HG03457 (cell line): Measurements from ENCODE around the gene EMC8.

Source experiments
- ATAC-seq: cut with Tn5 transposase; IDR thresholded peaks from one replicate; pipeline ENCODE4 v1.9.1; 2021; ENCODE audit warnings: moderate number of reproducible peaks; ENCODE audit not compliant: unreplicated experiment

Gene EMC8

DNA sequence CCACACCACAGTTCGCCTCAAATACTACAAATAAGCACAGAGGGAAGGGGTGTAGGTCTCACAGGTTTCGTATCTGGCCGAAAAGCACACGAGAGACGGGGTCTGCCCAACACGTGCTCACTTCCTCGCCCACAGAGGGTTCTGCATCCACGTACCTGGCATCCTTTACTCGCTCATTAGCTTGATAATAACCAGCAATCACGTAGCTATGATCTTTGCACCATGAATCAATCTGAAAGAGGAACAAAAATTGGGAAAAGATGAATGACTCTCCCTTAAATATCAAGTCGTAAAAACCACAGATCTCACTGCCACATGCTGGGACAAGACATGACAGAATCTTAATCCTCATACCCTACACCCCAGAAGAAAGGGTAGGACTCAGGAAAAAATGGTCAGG, 10.5 kb downstream of the EMC8 start:
- no peak for ATAC-seq

GRCh38 chr16:85785927-85786326, 13.4 kb downstream of the EMC8 start:
- ATAC-seq, result no peak

DNA sequence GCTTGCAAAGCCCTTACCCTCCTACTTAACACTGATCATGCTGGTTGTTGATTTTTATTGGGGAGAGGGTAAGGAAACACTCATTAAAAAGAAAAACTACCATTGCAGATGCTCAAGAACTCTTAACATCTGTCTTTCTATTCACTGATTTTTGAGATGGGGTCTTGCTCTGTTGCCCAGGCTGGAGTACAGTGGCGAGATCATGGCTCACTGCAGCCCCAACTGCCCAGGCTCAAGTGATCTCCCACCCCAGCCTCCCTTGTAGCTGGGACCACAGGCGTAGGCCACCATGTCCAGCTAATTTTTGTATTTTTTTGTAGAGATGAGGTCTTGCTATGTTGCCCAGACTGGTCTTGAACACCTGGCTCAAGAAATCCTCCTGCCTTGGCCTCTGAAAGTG, 14.5 kb downstream of the EMC8 start:
- ATAC-seq, result no peak

GRCh38 chr16:85783441-85783840, 15.9 kb downstream of the EMC8 start:
- ATAC-seq, result no peak

GRCh38 chr16:85782451-85782850, 16.9 kb downstream of the EMC8 start:
- no peak for ATAC-seq

DNA sequence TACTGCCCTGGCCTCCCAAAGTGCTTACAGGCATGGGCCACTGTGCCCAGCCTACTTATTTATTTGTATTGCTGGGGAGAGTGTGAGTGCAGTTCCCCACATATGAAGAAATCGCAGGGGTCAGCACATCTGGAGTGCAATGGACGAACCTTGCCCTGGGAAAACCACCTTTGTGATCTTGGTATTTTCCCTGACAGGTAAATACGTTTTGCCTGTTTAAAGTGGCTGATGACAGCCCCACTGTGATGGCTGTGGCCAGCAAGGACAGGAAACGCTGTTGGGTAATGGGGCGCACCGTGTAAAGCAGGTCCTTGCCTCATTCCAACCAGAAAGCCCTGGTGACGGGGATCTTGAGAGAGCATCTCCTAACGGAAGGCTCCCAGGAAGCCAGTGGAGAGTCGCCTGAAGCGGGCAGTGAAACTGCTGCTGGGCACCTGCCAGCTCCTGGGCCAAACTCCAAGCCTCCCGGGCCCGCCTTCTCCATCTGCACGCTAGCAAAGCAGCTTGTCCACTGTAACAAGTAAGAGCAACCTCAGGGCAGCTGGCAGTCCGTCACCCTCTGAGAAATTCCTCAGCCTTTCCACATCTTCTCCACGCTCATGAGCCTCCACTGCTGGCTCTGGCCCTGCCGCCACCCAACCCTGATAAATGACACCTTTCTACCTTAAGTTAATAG, 17.5 kb downstream of the EMC8 start:
- ATAC-seq, result no peak

GRCh38 chr16:85781156-85781555, 18.2 kb downstream of the EMC8 start:
- no peak for ATAC-seq

DNA sequence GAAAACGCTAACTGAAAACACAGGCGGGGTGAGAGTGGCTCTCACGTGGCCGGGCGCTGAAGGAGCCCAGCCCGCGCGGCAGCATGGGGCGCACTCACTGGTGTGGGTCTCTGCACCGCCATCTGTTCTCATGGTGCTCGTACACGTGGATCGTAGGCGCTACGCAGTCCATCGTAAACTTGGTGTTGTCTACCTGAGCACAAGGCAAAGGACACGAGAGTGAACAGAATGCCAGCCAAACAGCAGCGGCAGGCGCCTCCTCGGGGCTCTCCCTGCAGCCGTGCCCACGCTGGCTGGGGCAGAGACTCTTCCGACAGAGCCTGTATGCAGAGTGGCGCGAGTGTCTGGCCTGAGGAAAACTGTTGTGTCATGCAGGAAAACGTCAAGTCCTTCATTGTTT, 19.1 kb downstream of the EMC8 start:
- ATAC-seq, result no peak

DNA sequence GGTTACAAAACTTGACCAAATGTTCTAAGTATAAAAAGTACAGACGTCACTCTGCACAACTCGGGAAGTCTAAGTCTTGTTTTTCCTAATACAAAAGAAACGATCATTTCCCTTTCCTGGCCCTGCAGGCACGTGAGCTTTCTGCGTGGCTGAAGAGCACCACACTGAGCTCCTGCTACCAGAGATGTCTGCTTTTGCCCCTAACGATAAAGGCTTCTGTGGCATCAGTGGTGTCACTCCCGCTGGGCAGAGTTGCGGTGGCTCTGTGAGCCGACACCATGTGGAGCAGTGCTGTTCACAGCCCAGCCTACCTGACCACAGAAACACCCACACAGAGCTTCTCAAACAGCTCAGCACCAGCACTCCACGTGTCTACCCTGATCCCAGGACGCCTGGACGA, 20.5 kb downstream of the EMC8 start:
- ATAC-seq, result no peak

DNA sequence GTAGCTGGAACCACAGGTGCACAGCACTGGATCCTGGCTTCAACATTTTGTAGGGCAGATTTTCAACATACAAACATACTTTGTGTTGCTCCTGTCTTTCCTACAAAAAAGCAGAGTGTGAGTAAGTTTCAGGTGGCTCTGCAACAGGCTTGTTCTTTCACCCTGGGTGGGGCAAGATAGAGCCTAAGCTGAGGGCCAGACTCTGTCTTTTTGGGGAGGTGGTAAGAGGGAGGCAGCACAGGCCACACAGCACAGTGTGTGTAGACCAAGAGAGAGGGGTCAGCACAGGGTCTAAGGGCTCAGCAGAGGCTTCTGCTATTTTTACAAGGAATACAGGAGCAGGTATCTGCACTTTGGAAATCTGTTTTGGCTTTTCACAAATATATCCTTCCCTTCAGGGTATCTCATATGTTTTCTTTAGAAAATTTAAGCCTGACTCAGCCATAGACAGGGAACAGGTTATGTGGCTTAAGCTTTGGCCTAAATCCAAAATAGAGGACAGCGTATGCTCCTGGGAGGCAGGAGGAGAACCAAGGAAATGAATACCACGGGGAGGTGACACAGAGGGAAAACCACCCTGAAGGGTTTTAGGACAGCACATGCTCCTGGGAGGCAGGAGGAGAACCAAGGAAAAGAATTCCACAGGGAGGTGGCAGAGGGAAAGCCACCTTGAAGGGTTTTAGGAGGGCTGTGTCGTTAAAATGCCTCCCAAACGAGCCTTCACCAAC, 21.6 kb downstream of the EMC8 start:
- no peak for ATAC-seq

DNA sequence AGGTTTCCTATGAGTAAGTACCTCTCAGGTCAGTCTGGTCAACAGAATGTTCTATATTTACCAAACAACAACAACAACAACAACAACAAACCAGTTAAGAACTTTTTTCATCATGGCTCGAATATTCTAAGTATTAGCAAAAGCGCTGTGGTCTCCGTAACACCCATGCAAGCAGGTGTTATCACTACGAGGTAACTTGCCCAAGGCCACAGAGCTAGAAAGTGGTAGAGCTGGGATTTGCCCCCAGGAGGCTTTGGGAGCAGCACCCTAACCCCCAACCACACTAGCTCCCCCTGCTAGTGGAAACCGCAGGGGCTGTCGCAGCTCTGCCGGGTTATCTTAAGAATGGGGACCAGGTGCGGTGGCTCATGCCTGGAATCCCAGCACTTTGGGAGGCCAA, 24.5 kb downstream of the EMC8 start:
- no peak for ATAC-seq

- no peak for ATAC-seq
Measured at GRCh38 chr16:85774136-85774535, 25.2 kb downstream of the EMC8 start.

DNA sequence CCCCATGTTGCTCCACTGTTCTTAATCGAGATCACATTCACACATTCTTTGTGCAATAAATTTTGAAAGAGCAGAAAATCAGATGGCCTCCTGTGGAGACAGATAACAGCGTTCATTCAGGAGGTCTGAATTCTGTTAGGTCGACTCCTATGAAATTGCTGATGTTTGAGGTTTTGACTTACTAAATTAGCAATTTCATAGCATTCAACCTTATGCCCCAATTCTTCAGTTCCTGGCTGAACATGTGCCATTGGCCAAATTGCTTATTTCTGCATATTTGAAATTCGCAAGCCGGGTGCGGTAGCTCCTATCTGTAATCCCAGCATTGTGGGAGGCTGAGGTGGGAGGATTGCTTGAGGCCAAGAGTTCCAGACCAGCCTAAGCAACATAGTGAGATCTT, 26.3 kb downstream of the EMC8 start:
- no peak for ATAC-seq

GRCh38 chr16:85770741-85771140, 28.6 kb downstream of the EMC8 start:
- ATAC-seq, result no peak

- no peak for ATAC-seq
Measured at GRCh38 chr16:85768199-85768598, 31.1 kb downstream of the EMC8 start.

- no peak for ATAC-seq
Measured at GRCh38 chr16:85767531-85767930, 31.8 kb downstream of the EMC8 start.

DNA sequence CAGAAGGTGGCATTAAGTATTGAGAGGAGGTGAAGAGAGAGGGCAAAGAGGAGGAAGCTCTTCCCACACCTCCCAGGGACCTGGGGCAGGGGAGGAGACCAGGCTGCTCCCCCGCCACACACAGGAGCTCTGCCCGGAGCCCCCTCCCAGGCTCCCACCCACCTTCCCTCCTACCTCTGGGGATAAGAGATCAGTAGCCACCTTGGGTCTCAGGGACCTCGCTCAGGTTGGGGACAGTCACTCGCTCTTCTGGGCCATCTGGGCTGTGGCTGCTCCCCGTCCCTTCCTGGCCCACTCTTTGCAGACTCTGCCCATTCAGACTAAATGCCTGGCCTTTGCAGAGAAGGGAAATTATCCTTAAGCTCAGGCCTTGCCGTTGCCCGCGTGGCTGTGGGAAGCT, 33.6 kb downstream of the EMC8 start:
- ATAC-seq, result no peak

DNA sequence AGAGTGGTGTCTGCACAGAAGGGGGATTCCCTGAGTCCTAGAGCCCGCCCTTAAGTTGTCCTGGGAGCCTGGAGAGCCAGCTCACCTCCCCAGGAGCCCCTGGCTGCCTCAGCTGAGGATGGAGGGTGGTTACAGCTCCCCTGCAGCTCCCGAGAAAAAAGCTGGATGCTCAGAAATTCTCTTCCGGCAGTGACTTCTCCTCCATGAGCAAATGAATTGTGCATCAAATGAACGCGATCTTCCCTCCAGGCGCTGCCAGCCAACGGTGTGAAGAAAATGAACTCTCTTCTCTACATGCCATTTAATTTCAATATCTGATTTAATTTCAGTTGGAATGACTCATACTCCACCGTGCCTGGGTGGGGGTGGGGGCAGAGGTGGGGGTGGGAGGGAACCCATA, 34.1 kb downstream of the EMC8 start:
- ATAC-seq, result no peak

- no peak for ATAC-seq
Measured at GRCh38 chr16:85763616-85764015, 35.7 kb downstream of the EMC8 start.

DNA sequence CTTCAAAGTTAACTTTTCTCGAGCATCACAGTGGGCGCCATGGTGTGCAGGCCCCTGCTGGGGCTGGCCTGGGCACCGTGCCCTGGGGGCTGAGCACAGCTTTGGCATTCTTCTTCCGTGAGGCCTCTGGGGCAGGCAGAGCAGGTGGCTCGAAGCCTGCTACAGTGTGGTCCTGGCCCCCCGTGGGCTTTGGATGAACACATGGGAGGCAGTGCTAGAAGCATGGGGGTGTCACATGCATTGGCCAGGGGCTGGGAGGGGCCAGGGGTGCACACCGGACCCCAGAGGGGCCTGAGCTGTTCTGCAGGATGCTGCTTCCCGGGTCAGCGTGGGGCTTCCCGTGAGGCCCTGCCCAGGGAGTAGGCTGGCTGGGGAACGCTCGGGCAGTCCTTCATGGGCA, 36.4 kb downstream of the EMC8 start:
- no peak for ATAC-seq

GRCh38 chr16:85761861-85762260, 37.5 kb downstream of the EMC8 start:
- no peak for ATAC-seq

- ATAC-seq, result no peak
Measured at GRCh38 chr16:85759631-85760419, 39.5 kb downstream of the EMC8 start.
